HFFc6 (cell line): ENCODE results near the gene KIF9. TPM values are rescaled to one million over a fixed set of nuclear protein-coding genes. Genes with fewer than 3 reads are reported as not detected.
"Not testable (repeated sequence)": the region's sequence is repeated elsewhere in the genome, so short reads cannot be mapped to it uniquely, and the experiment has no call there.

ENCODE experiments used
- DNase-seq: peaks from one replicate; pipeline ENCODE4 v3.0.0-alpha.2; 2018
- H3K27ac Mint-ChIP-seq: 2 replicates; pipeline ENCODE4 v1.8.0; 2020; ENCODE audit warnings: mild to moderate bottlenecking, mixed read lengths
- H3K27me3 Mint-ChIP-seq: 2 replicates; pipeline ENCODE4 v1.8.0; 2021; ENCODE audit warnings: mild to moderate bottlenecking, moderate library complexity, mixed read lengths; ENCODE audit not compliant: insufficient read depth
- H3K36me3 Mint-ChIP-seq: 2 replicates; pipeline ENCODE4 v1.8.0; 2021; ENCODE audit warnings: low read depth, mixed read lengths
- H3K4me1 Mint-ChIP-seq: 2 replicates; pipeline ENCODE4 v1.8.0; 2020; ENCODE audit warnings: low read depth, mixed read lengths
- H3K4me3 Mint-ChIP-seq: 2 replicates; pipeline ENCODE4 v1.8.0; 2020; ENCODE audit warnings: mild to moderate bottlenecking, moderate library complexity, mixed read lengths
- H3K9me3 Mint-ChIP-seq: 2 replicates; pipeline ENCODE4 v1.8.0; 2020; ENCODE audit warnings: mild to moderate bottlenecking, mixed read lengths
- total RNA-seq, 6 experiments: library from RNA; stranded (reverse); fragmentation: NEBNext Ultra II Directional; extraction: Animal tissue kit (Norgen Biotek cat#: 25700); gene quantifications; 2 replicates in 1 of 6; 3 replicates in 5 of 6; pipeline ENCODE4 v1.2.3, GENCODE V29; 2021
- TF ChIP-seq, protein P1 (sequence below): fragments of 200-600 bp; sonication (generic); IDR thresholded peaks from 2 replicates; pipeline ENCODE4 v1.5.0; 2021; ENCODE audit warnings: antibody characterized with exemption, mild to moderate bottlenecking

KIF9 gene
- total RNA-seq, 6 experiments from 2014 or later, result 5.0 to 8.6 (median 5.7) TPM

- no peak for DNase-seq
- peaks cover 5% of the 10 kb centered on the region; the same call in 1 of the 2 replicates for H3K36me3 Mint-ChIP-seq
- H3K9me3 Mint-ChIP-seq, result no peaks in the 10 kb centered on the region
- peaks cover 12% of the 10 kb centered on the region; the same call in 1 of the 2 replicates for H3K4me1 Mint-ChIP-seq
- H3K27me3 Mint-ChIP-seq, result peaks cover 1% of the 10 kb centered on the region; the same call in 1 of the 2 replicates
- H3K4me3 Mint-ChIP-seq, result no peak overlapping the region
- TF ChIP-seq, protein P1, sequence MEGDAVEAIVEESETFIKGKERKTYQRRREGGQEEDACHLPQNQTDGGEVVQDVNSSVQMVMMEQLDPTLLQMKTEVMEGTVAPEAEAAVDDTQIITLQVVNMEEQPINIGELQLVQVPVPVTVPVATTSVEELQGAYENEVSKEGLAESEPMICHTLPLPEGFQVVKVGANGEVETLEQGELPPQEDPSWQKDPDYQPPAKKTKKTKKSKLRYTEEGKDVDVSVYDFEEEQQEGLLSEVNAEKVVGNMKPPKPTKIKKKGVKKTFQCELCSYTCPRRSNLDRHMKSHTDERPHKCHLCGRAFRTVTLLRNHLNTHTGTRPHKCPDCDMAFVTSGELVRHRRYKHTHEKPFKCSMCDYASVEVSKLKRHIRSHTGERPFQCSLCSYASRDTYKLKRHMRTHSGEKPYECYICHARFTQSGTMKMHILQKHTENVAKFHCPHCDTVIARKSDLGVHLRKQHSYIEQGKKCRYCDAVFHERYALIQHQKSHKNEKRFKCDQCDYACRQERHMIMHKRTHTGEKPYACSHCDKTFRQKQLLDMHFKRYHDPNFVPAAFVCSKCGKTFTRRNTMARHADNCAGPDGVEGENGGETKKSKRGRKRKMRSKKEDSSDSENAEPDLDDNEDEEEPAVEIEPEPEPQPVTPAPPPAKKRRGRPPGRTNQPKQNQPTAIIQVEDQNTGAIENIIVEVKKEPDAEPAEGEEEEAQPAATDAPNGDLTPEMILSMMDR, result no peak
- no peak overlapping the region for H3K27ac Mint-ChIP-seq
These were observed 13.4 kb upstream of the KIF9 start for GRCh38 chr3:47295976-47296375.

- H3K4me3 Mint-ChIP-seq, result no peak overlapping the region
- H3K36me3 Mint-ChIP-seq, result peaks cover 5% of the 10 kb centered on the region; the same call in 1 of the 2 replicates
- DNase-seq, result no peak
- H3K27ac Mint-ChIP-seq, result no peak overlapping the region; the same call in 1 of the 2 replicates
- TF ChIP-seq, protein P1, result no peak
- H3K4me1 Mint-ChIP-seq, result peaks cover 13% of the 10 kb centered on the region; the same call in 1 of the 2 replicates
- peaks cover 1% of the 10 kb centered on the region; the same call in 1 of the 2 replicates for H3K27me3 Mint-ChIP-seq
- H3K9me3 Mint-ChIP-seq, result no peaks in the 10 kb centered on the region
These were observed 12.7 kb upstream of the KIF9 start for GRCh38 chr3:47295322-47295721.

DNA sequence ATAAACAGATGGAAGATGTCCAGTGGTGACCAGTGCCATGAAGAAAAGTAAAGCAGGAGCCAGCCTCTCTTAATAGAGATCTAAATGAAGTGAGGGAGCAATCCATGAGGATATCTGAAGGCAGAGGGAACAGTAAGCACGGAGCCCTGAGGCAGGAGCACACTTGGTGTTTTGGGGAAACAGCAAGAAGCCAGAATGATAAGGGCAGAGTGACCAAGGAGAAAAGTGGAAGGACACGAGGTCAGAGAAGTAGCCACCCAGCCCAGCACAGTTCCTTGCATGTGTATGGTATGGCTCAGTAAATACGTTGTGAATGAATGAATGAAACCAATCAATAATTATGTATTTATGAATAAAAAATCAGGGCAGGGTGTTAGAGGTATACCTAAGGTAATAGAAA is 11.8 kb upstream of the KIF9 start:
- H3K4me3 Mint-ChIP-seq, result no peak overlapping the region
- no peak for DNase-seq
- peaks cover 5% of the 10 kb centered on the region; the same call in 1 of the 2 replicates for H3K36me3 Mint-ChIP-seq
- peaks cover 17% of the 10 kb centered on the region for H3K4me1 Mint-ChIP-seq
- peaks cover 1% of the 10 kb centered on the region; the same call in 1 of the 2 replicates for H3K27me3 Mint-ChIP-seq
- H3K9me3 Mint-ChIP-seq, result no peaks in the 10 kb centered on the region
- no peak overlapping the region; the same call in 1 of the 2 replicates for H3K27ac Mint-ChIP-seq
- TF ChIP-seq, protein P1, result no peak

- H3K27me3 Mint-ChIP-seq, result peaks cover 1% of the 10 kb centered on the region; the same call in 1 of the 2 replicates
- TF ChIP-seq, protein P1, result no peak
- peaks cover 23% of the 10 kb centered on the region for H3K4me1 Mint-ChIP-seq
- H3K9me3 Mint-ChIP-seq, result no peaks in the 10 kb centered on the region
- DNase-seq, result no peak
- peaks cover 5% of the 10 kb centered on the region; the same call in 1 of the 2 replicates for H3K36me3 Mint-ChIP-seq
- no peak overlapping the region; the same call in 1 of the 2 replicates for H3K27ac Mint-ChIP-seq
- H3K4me3 Mint-ChIP-seq, result no peak overlapping the region
These were observed 11.2 kb upstream of the KIF9 start for GRCh38 chr3:47293822-47294221.

- not testable (repeated sequence) for H3K27ac Mint-ChIP-seq, H3K27me3 Mint-ChIP-seq, DNase-seq, H3K9me3 Mint-ChIP-seq, H3K4me3 Mint-ChIP-seq
- H3K4me1 Mint-ChIP-seq, result peaks cover 33% of the 10 kb centered on the region
- peaks cover 11% of the 10 kb centered on the region for H3K36me3 Mint-ChIP-seq
These were observed 9.3 kb upstream of the KIF9 start for GRCh38 chr3:47291754-47292420.

DNA sequence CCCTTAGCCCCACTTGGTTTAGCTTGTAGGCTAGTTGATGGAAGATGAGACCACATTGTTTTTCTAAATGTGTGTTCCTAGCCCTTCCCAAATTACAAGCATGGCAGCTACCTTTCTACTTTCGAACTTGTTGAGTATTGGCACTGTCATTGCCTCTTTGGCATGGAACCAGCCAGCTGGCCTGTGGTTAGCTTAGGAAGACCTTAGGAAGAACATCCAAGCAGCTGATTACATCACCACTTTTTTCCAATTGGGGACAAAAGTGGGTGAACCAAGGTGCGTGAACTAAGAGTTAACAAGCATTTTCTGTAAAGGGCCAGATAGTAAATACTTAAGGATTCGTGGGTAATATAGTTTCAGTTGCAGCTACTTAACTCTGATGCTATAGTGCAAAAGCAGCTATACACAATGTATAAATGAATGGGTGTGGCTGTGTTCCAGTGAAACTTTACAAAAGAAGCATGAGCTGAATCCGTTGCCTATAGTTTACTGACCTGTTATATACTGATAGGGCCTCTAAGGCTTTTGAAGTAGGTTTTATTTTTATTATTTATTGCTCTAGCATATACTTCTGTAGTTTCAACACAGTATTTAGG is 8.7 kb upstream of the KIF9 start:
- no peaks in the 10 kb centered on the region for H3K9me3 Mint-ChIP-seq
- H3K4me3 Mint-ChIP-seq, result no peak overlapping the region
- no peak overlapping the region for H3K27ac Mint-ChIP-seq
- TF ChIP-seq, protein P1, result no peak
- no peak for DNase-seq
- peaks cover 34% of the 10 kb centered on the region for H3K4me1 Mint-ChIP-seq
- peaks cover 1% of the 10 kb centered on the region; the same call in 1 of the 2 replicates for H3K27me3 Mint-ChIP-seq
- H3K36me3 Mint-ChIP-seq, result peaks cover 12% of the 10 kb centered on the region
